ENCODE measurements around the gene MAP2K1.

MAP2K1 gene

DNA sequence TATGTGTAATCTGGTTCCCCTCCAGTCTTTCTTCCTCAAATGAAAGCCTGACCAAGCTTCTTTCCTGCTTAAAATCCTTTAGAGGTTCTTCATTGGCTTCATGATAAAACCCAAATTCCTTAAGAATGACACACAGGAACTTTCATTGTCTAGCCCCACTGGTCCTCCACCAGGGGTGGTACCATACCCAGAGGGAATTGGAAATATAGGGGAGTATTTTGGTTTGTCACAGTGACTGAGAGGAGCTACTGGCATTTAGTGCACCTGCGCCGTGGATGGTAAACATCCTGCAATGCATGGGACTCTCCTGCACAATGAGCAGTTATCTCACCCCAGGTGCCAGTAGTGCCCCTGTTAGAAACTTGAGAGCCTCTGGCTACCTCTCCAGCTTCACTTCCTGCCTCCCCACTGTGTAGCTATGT, 129.2 kb downstream of the MAP2K1 start:
- no peak for DNase-seq (ENCODE audit: low spot score)
- TF ChIP-seq, protein P1, sequence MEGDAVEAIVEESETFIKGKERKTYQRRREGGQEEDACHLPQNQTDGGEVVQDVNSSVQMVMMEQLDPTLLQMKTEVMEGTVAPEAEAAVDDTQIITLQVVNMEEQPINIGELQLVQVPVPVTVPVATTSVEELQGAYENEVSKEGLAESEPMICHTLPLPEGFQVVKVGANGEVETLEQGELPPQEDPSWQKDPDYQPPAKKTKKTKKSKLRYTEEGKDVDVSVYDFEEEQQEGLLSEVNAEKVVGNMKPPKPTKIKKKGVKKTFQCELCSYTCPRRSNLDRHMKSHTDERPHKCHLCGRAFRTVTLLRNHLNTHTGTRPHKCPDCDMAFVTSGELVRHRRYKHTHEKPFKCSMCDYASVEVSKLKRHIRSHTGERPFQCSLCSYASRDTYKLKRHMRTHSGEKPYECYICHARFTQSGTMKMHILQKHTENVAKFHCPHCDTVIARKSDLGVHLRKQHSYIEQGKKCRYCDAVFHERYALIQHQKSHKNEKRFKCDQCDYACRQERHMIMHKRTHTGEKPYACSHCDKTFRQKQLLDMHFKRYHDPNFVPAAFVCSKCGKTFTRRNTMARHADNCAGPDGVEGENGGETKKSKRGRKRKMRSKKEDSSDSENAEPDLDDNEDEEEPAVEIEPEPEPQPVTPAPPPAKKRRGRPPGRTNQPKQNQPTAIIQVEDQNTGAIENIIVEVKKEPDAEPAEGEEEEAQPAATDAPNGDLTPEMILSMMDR (IDR thresholded peaks at IDR 0.05; ENCODE audit: extremely low read depth, missing control alignments) = no peak

DNA sequence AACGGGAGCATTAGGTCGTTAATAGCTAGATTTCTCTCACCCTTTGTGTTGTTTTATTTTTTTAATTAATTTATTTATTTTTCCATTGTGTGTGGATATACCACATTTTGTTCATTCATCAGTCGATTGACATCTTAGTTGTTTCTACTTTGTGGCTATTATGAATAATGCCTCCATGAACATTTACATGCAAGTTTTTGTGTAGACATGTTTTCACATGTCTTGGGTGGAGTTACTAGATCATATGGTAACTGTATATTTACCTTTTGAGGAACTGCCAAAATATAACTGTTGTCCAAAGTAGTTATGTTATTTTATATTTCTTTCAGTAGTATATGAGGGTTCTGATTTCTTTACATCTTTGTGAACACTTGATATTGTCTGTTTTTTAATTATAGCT, 137.2 kb downstream of the MAP2K1 start:
- TF ChIP-seq, protein P1 (IDR thresholded peaks at IDR 0.05; ENCODE audit: extremely low read depth, missing control alignments) = no peak

DNA sequence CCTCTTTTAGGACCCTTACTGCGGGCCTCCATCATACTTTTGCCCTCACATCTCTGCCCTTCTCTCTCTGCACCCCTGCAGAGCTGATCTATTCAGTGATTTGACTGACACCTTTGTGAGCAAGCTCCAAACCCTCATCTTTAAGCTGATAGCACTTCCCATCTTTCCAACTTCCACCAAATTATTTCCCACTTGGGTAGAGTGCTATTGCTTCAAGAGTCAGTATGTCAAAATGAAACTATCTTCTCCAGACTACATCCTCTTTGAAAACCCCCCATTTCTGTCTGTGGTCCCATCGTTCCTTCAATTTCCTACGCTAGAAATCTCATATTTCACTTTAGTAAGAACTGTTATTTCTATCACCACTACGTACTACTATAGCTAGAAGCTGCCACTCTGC, 138.1 kb downstream of the MAP2K1 start:
- DNase-seq (ENCODE audit: low spot score) = no peak
- TF ChIP-seq, protein P1 (IDR thresholded peaks at IDR 0.05; ENCODE audit: extremely low read depth, missing control alignments) = no peak

More for the DNA sequence above, 137.2 kb downstream of the MAP2K1 start:
- DNase-seq (ENCODE audit: low spot score) = no peak

DNA sequence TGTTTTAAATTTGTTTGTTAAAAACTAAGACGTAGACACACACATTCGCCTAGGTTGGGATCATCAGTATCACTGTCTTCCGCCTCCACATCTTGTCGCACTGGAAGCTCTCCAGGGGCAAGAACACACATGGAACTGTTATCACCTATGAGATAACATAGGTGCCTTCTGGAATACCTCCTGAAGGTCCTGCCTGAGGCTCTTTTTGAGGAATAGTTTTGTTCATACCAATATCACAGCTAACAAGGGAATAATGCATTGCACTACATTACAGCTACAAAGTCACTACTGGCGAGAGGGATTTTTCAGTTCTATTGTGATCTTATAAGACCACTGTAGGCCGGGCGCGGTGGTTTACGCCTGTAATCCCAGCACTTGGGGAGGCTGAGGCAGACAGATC, 148.3 kb downstream of the MAP2K1 start:
- DNase-seq (ENCODE audit: low spot score) = no peak
- TF ChIP-seq, protein P1 (IDR thresholded peaks at IDR 0.05; ENCODE audit: extremely low read depth, missing control alignments) = no peak

Measured in GM20000 (cell line).